HG03432 (cell line): Measurements from ENCODE around the gene TFPT.

Source experiments
- ATAC-seq: cut with Tn5 transposase; IDR thresholded peaks from one replicate; pipeline ENCODE4 v1.9.1; 2021; ENCODE audit warnings: mild to moderate bottlenecking, moderate library complexity; ENCODE audit not compliant: unreplicated experiment

The TFPT gene

DNA sequence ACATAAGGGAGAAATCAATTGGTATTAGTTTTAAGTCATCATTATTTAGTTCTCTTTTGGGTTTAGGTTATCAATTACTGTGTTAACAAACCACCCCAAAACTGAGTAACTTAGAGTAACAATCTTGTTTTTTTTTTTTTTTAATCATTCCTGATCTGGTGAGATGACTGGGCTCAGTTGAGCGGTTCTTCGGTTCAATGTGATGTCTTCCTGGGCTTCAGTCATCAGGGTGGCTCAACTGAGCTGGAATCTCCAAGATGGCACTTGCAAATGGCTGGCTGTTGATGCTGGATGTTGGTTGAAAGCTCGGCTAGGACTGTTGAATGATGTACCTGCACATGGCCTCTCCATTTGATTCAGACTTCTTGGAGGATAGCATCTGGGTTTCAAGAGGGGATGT is 31.0 kb downstream of the TFPT start:
- ATAC-seq: no peak

- ATAC-seq: no peak
Observed at GRCh38 chr19:54081032-54081431, 34.4 kb downstream of the TFPT start, which contains the start of gene TARM1. TSS of gene TARM1 (minus strand) at chr19:54081365. CDS start at chr19:54081340, 25 bp downstream.

- no peak for ATAC-seq
Observed at GRCh38 chr19:54077334-54077733, 38.1 kb downstream of the TFPT start.

DNA sequence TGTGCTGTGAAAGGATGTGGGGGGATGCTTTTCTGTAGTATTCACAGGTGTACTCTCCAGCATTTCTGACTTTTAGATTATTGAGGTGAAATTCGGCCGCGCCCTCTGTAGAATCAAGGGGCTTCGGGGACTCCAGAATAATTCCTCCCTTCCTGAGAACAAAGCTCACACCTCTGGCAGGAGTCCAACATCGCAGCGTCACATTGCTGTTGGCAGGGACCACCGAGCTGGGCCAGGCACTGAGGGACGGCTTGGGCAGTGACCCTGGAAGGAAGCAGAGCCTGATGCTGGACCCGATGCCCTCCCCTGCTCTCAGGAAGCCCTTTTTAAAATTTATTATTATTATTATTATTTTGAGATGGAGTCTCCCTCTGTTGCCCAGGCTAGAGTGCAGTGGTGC is 40.6 kb downstream of the TFPT start:
- ATAC-seq: no peak

- ATAC-seq: no peak
Observed at GRCh38 chr19:54073829-54074228, 41.6 kb downstream of the TFPT start.

GRCh38 chr19:54069470-54069869 is 46.0 kb downstream of the TFPT start:
- no peak for ATAC-seq

DNA sequence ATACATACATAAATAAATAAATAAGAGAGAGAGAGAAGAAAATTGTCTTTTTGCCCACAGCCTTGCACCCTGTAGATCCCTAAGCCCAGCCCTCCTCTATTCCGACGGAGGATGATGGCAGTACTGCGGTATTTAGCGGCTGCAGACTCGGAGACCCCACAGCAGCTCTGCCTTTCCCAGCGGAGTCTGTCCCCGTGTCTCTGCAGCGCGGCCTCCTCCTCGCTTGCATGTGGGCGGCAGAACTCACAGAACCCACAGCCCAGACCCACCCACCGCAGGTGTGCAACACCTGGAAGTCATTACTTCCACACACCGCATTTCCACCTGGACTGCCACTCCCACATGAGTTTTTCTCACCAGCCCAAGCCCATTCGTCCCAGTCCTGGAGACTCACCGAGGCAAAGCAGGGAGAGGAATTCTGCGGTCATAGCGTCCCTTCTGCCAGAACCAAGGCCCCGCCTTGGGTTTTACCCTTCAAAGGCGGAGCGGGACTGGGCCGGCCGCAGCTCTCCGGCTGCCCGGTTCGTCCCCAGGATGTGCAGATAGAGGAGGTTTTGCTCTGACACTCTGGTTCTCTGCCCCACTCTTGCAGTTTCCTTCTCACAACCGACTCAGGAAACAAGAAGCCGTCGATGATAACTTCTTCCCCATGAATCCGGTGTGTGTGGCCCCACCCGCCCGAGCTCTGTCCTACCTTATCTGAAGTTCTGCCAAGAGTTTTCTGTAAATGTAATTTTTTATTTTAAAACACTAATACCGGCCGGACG is 51.9 kb downstream of the TFPT start, which contains the start of gene VSTM1:
VSTM1 (minus strand) TSS at position 548 of the 767 bp plus-strand sequence; CDS start at position 428, 120 bp downstream.
- ATAC-seq: no peak

DNA sequence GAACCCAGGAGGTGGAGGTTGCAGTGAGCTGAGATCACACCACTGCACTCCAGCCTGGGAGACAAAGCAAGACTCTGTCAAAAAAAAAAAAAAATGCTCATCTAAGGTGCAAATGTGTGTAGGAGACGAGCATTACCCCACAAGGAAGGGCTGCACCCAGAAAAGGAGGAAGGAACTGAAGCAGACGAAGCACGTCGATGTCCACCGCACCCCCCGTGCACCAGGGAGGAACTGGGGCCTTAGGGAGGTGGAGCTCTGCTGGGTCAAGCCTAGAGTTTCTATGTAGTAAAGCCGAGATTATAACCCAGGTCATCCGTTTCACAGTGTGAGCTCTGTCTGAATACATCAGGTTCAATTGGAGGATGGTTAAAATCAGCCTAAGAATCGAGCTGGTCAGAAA is 52.8 kb downstream of the TFPT start:
- ATAC-seq: no peak
